ENCODE measurements around the gene OR8K1.
A peak's percentile ranks its signal among the peaks of the same experiment; 100 is the strongest.

OR8K1 gene

DNA sequence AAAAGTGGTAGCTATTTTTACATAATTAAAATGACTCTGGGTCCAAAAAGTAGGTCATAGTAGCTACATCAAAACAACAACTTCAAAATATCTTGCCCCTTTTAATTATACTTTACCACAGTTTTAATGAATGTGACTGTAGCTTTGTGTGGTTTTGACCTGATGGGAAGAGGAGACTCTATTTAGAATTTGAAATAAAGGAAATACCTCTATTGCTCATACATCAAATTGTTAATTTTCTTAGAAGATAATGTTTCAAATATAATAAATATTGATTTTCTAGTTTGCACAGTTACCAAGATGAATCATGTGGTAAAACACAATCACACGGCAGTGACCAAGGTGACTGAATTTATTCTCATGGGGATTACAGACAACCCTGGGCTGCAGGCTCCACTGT lies at the start of gene OR8K1:
TSS of gene OR8K1 (plus strand) at position 301 of the 400 bp plus-strand sequence. CDS start at position 301, 0 bp downstream.
- DNase-seq (ENCODE audit: low read depth, low spot score): no peak

DNA sequence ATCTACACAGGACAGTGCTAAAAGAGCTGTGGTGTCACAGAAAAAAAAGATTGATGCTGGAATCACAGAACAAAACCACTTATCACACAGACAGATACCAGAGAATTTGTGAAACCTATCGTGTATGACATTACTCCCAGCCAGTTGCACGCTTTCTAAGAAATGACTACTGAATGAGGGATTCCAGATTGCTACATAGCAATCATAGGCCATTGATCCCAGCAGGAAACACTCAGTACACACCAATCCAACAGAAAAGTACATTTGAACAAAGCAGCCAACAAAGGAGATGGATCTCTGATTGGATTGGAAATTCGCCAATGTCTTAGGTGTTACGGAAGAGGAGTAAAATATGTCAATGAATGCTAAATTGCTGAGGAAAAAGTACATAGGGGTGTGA lies 48.9 kb upstream of the OR8K1 start:
- no peak for DNase-seq (ENCODE audit: low read depth, low spot score)

DNA sequence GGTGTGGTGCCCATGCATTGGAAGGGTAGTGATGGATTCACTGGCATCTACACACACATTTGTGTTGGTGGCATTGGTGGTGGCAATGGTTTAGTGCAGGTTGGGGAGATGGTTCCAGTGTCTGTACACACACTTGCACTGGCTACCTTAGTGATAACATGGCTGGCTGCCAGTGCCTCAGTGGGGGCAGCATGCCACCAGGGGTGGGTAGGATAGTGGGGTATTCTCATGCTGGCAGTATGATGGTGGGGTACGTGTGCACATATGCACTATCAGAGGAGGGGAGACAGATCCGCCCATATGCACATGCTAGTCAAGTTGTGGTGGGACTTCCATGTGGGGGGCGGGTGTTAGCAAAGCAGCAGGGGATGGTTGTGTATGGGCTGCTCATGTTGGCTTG lies 38.0 kb upstream of the OR8K1 start:
- no peak for DNase-seq (ENCODE audit: low read depth, low spot score)

GRCh38 chr11:56314844-56315243 lies 31.0 kb upstream of the OR8K1 start, which contains the start of gene OR8K3:
Gene OR8K3, plus strand, starts transcription at chr11:56315144. Its CDS starts 3,163 bp downstream, at chr11:56318307.
- no peak for DNase-seq (ENCODE audit: low read depth, low spot score)

DNA sequence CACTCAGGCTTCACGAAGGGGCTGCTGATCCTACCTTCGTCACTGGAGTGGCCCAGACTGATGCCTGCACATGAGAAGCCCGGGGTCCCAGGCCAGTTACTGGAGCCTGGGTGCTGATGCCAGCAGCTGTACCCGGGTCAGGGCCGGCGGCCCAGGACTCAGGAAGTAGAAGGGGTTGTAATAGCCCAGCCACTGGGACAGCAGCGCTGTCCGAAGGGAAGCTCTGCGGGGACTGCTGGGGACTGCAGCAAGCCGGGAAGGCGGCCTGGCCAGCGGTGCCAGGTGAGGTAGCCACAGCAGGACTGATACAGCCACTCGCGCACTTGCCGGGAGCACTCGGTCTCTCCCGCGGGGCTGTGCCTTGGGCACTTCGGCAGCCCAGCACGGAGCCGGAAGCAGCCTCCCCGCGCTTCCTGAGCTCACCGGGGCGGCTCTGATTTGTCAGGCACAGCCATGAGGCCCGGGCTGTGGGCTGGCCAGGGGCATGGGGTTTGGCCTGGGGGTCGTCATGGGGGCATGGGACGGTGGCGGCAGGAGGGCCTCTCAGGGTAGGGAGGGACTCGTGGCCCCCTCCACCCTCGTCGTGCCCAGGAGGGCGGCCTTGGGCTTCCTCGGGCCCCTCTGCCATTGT lies 13.9 kb upstream of the OR8K1 start:
- peak; percentile 2 for DNase-seq (ENCODE audit: low read depth, low spot score)

GRCh38 chr11:56333156-56333555 lies 12.7 kb upstream of the OR8K1 start:
- DNase-seq (ENCODE audit: low read depth, low spot score): no peak

DNA sequence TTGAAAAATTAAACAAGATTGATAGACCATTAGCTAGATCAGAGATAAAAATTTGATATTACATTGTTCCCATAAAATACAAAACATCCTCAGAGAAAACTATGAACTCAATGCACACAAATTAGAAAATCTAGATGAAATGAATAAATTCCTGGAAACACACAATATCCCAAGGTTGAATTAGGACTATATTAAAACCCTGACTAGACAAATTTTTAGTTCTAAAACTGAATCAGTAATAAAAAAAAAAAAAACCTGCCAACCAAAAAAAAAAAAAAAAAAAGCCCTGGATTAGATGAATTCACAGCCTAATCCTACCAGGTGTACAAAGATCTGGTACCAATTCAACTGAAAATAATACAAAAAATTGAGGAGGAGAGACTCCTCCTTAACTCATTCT lies 5.5 kb upstream of the OR8K1 start:
- DNase-seq (ENCODE audit: low read depth, low spot score): no peak

DNA sequence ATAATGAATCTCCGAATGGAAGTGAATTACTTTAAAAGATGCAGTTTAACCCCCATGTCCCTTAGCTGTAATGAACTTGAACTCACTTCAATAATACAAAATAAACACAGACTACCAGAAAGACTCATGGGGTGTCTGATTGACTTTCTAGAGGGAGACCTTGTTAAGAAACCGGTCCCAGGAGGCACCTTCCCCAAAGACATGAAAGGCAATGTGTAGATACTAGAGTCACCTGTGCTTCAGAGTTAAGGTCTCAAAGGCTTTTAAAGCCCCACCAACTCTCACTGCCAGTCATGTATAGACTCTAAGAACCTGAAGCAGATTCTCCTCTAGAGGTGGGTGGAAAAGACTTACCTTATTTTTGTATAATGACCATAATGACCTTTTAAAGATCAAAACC lies 8.2 kb downstream of the OR8K1 start, which contains the start of gene OR8J1:
TSS of gene OR8J1 (plus strand) at position 301 of the 400 bp plus-strand sequence. CDS start 5,956 bp downstream, outside the sequence.
- DNase-seq (ENCODE audit: low read depth, low spot score): no peak

DNA sequence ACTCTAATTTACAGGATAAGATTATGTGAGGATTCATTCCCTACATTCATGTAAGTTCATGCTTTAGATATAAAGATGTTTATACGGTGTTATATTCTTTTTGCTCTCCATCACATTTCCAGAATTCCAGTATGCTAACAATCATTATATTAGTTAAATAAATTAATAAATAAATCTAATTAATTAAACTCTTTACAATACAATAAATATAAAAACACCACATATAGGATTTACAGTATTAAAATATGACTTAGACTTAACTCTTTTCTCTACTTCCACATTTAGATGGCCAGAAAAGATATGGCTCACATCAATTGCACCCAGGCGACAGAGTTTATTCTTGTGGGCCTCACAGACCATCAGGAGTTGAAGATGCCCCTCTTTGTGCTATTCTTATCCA lies 29.5 kb downstream of the OR8K1 start, which contains the start of gene OR8U1:
TSS of gene OR8U1 (plus strand) at position 301 of the 400 bp plus-strand sequence. CDS start at position 301, 0 bp downstream.
- no peak for DNase-seq (ENCODE audit: low read depth, low spot score)

- DNase-seq (ENCODE audit: low read depth, low spot score): no peak
Observed at GRCh38 chr11:56380120-56380519, 34.3 kb downstream of the OR8K1 start.

DNA sequence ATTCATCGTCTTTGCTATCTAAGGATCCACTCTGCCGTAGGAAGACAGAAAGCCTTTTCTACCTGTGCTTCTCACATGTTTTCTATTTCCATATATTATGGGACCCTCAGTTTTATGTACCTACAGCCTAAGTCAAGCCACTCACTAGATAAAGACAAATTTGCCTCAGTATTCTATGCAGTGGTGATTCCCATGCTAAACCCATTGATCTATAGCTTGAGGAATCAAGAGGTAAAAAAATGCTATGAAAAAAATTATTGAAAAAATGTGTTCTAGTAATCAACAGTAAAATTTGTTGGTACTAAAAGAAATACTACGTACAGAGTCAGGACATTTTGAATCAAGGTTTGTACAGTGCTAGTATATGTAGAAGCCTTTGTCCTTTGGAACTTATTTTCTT lies 48.5 kb downstream of the OR8K1 start:
- DNase-seq (ENCODE audit: low read depth, low spot score): no peak

DNA sequence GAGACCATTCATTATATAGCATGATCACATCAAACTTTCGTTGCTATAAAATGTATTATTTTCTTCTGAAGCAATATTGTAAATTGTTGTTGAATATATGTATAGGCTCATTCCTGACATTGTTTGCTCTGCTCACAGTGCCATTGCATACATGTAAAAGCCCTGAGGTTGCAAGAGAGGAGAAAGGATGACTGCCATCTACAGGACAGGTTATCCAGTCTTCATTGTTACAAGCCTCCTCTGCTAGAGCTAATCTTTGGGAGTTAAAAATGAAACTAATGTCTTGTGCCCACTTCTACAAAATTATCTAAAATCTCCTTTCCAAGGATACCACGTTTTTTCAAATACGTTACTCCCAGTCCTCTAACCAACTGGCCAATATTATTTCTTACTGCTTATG lies 50.2 kb downstream of the OR8K1 start:
- no peak for DNase-seq (ENCODE audit: low read depth, low spot score)

Measured in brain pericyte (primary cell).